AG04450 (cell line): ENCODE data around the gene CFDP1. TPM values are rescaled to one million over a fixed set of nuclear protein-coding genes. Genes with fewer than 3 reads are reported as not detected.

Experiments
- CTCF ChIA-PET: fragments of 300-600, 350-600 bp; formaldehyde crosslinking; extraction: SDS; loops from one replicate; lab custom pipeline; 2022; ENCODE audit warnings: antibody characterized with exemption, inconsistent platforms; lab: Charles Lee
- POLR2A ChIA-PET: fragments of 350-600 bp; formaldehyde crosslinking; extraction: SDS; loops from one replicate; lab custom pipeline; 2021; ENCODE audit warnings: antibody characterized with exemption, inconsistent platforms; lab: Yijun Ruan, JAX
- DNase-seq: peaks from one replicate; pipeline ENCODE4 v3.0.0-alpha.2; 2011; ENCODE audit warnings: low read depth, low spot score
- H3K27ac ChIP-seq: one replicate; pipeline ENCODE4 v1.5.1; 2012; ENCODE audit warnings: low read depth, low read length, control low read depth
- H3K27me3 ChIP-seq: one replicate; pipeline ENCODE4 v1.6.0; 2012; ENCODE audit warnings: low read length; ENCODE audit not compliant: control insufficient read depth, insufficient read depth
- H3K4me3 ChIP-seq: 2 replicates; pipeline ENCODE4 v1.5.1; 2011; ENCODE audit warnings: mild to moderate bottlenecking, low read depth, low read length, control low read depth
- H3K9me3 ChIP-seq: 2 replicates; pipeline ENCODE4 v1.5.1; 2012; ENCODE audit warnings: low read length; ENCODE audit not compliant: control insufficient read depth, insufficient read depth
- polyA plus RNA-seq: library from polyadenylated mRNA; depleted of rRNA; stranded (reverse); fragments of >200 nt; gene quantifications from 2 replicates; pipeline ENCODE4 v1.2.3, GENCODE V29; 2011
- TF ChIP-seq, protein P1 (sequence below): IDR thresholded peaks from 2 replicates; pipeline ENCODE4 v1.5.1; 2011; ENCODE audit warnings: low read depth, low read length, control low read depth, inconsistent platforms

The CFDP1 gene
- polyA plus RNA-seq, 1 experiment, result 81.6 TPM

DNA sequence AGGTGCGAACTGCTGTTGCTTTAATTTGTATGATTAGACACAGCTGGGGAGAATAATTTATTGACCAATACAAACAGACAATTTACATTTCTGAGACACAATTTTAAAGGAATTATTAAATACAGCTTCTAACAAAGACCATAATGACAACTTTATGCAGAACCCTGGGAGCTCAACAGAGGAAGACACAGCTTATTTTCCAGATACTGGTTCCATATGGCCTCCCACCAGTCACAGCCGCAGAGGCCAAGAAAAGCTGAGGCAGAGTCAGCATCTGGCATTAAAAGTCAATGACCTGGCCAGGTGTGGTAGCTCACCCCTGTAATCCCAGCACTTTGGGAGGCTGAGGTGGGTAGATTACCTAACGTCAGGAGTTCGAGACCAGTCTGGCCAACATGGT, 115.8 kb downstream of the CFDP1 start:
- H3K27me3 ChIP-seq, result no peaks in the 10 kb centered on the region
- no peak overlapping the region for H3K4me3 ChIP-seq
- CTCF ChIA-PET, result no interaction called here
- no peak for DNase-seq
- POLR2A ChIA-PET, result no interaction called here
- TF ChIP-seq, protein P1, sequence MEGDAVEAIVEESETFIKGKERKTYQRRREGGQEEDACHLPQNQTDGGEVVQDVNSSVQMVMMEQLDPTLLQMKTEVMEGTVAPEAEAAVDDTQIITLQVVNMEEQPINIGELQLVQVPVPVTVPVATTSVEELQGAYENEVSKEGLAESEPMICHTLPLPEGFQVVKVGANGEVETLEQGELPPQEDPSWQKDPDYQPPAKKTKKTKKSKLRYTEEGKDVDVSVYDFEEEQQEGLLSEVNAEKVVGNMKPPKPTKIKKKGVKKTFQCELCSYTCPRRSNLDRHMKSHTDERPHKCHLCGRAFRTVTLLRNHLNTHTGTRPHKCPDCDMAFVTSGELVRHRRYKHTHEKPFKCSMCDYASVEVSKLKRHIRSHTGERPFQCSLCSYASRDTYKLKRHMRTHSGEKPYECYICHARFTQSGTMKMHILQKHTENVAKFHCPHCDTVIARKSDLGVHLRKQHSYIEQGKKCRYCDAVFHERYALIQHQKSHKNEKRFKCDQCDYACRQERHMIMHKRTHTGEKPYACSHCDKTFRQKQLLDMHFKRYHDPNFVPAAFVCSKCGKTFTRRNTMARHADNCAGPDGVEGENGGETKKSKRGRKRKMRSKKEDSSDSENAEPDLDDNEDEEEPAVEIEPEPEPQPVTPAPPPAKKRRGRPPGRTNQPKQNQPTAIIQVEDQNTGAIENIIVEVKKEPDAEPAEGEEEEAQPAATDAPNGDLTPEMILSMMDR, result no peak
- H3K9me3 ChIP-seq, result no peaks in the 10 kb centered on the region
- no peak overlapping the region for H3K27ac ChIP-seq

DNA sequence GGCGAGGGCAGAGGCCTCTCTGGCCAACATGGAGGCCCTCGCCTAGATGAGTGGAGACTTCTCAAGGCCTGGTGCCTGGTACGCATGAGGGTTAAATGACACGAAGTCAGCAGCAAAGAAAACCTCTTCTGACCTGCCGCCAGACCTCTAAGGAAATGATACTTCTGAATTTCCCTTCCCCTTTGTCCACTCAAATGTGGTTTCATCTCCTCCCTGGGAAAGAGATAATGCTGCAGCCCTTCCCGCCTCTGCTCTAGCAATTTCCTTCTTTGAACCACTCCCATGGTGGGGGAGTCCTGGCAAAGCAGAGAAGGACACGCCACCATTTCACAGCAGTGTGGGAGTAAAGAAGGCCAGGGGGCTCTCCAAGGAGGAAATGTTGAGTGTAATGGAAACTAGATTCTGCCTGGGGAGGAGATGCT, 116.2 kb downstream of the CFDP1 start:
- Histone ChIP-seq H3K27me3 (no peaks in the 10 kb centered on the region), H3K27ac (no peak overlapping the region), H3K4me3 (no peak overlapping the region), H3K9me3 (no peaks in the 10 kb centered on the region)
- no peak for DNase-seq
- ChIA-PET CTCF (no interaction called here), POLR2A (no interaction called here)
- TF ChIP-seq, protein P1, result no peak

DNA sequence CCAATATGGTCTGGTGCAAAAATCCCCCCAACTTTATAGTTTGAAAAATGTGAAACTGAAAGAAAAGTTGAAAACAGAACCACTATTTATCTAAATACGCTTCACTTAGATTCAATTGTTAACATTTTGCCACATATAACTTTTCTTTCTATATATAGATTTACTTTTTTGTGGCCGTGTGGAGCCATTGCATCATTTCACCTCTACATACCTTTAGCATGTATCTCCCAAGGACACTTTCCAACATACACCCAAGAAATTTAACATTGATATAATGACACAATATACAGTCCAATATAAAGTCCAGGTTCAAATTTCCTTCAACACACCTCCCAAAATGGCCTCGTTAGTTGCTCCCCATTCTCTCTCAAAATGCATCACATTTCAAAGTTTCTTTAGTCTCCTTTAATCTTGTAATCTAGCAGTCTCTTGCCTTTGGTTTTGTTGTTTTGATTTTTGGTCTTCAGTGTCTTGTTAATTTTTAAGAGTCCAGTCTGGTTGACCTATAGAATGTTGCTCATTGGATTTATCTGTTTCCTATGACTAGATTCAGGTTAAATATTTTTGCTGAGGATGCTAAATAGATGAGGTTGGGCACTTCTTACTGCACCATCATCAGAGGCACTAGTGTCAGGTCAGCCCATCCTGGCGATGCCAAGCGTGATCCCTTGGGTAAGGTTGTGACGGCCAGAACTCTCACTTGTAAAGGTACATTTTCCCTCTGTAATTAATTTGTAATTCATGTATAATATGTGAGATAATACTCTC, 117.6 kb downstream of the CFDP1 start:
- ChIA-PET CTCF (no interaction called here), POLR2A (no interaction called here)
- no peak for DNase-seq
- Histone ChIP-seq H3K9me3 (no peaks in the 10 kb centered on the region), H3K27ac (no peak overlapping the region), H3K4me3 (no peak overlapping the region), H3K27me3 (no peaks in the 10 kb centered on the region)
- TF ChIP-seq, protein P1, result no peak

DNA sequence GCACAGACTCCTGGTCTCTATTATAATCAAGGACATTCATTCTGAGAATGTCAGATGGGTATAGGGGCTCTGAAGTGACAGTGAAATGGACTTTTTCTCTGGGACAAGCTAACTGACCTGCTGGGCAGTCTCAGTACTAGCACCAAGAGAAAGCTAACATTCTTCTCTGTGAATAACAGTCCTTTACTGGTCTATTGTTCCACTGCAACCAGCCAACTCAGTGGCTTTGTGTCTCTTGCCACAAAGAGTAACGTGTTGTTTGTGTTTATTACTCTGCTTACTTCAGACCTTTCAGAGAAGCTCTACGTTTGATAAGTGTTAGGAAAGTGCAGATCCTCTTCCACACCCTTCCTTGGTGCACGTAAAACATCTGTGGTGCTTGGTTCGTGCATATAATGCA, 120.4 kb downstream of the CFDP1 start:
- Histone ChIP-seq H3K27ac (no peak overlapping the region), H3K9me3 (no peaks in the 10 kb centered on the region), H3K27me3 (no peaks in the 10 kb centered on the region), H3K4me3 (no peak overlapping the region)
- DNase-seq, result no peak
- TF ChIP-seq, protein P1, result no peak
- POLR2A ChIA-PET, result no interaction called here
- CTCF ChIA-PET, result interaction anchor here (1.1 to 1.9 kb wide), 3 partner anchors 72 to 152 kb away, joined by 3 to 6 read pairs (median 5); no protein-coding TSS in a partner anchor

DNA sequence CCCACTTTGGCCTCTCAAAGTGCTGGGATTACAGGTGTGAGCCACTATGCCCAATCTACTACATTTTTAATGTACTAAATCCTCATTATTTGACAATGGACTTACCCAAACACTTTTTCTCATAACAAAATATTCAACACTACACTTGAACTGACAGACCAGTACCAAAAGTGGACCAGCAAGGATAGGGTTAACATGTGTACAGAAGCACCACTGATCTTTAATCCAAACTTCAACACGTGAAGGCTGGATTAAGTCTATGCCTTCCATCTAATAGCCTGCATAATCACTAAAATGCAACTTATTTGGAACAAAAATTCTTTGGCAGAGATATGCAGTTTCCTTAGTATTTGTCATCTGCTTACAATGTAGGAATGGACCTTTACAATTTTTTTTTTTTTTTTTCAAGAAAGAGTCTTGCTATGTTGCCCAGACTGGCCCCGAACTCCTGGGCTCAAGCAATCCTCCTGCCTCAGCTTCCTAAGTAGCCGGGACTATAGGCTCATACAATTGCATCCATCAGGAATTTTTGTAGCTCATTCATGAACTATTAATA, 121.8 kb downstream of the CFDP1 start:
- TF ChIP-seq, protein P1, result no peak

More for the DNA sequence above, 121.8 kb downstream of the CFDP1 start:
- POLR2A ChIA-PET, result no interaction called here
- DNase-seq, result no peak
- Histone ChIP-seq H3K27me3 (no peaks in the 10 kb centered on the region), H3K27ac (no peak overlapping the region), H3K9me3 (no peaks in the 10 kb centered on the region), H3K4me3 (no peak overlapping the region)
- CTCF ChIA-PET, result interaction anchor here (1.0 to 1.9 kb wide), 4 partner anchors 9 to 154 kb away, joined by 3 to 6 read pairs (median 4); no protein-coding TSS in a partner anchor
